A172 (cell line): ENCODE data around the gene TPRG1. TPM values are rescaled to one million over a fixed set of nuclear protein-coding genes. Genes with fewer than 3 reads are reported as not detected.

Source experiments
- DNase-seq: peaks from one replicate; pipeline ENCODE4 v3.0.0-alpha.2; 2015; ENCODE audit warnings: low spot score
- total RNA-seq: library from RNA; depleted of rRNA; stranded (reverse); fragments of >200 nt; shearing (Covaris generic); gene quantifications from 2 replicates; pipeline ENCODE4 v1.2.3, GENCODE V29; 2014; rRNA removed

The TPRG1 gene, protein sequence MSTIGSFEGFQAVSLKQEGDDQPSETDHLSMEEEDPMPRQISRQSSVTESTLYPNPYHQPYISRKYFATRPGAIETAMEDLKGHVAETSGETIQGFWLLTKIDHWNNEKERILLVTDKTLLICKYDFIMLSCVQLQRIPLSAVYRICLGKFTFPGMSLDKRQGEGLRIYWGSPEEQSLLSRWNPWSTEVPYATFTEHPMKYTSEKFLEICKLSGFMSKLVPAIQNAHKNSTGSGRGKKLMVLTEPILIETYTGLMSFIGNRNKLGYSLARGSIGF
- total RNA-seq, result 1.1 and 5.4 TPM in 2 replicates

DNA sequence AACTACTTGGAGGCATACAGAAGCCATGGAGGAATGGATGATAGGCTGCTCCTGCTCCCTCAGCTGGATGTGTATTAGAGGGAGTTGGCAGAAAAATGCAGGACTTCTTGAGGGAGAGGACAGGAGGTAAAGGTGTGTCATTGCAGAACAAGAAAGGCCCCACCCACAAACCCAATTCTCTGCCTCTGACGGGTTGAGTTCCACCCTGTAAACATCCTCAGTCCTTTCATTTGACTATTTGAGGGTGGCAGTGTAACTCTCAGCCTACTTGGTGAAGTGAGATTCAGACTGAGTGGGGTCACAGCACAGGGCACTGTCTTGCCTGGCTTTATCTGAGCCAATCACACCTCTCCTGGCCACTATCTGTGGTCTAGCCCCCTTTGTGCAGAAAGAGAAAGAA is at the start of gene TPRG1:
Gene TPRG1, plus strand, starts transcription at position 265 of the 400 bp plus-strand sequence. CDS start 35,414 bp downstream, outside the sequence.
- DNase-seq, result no peak

DNA sequence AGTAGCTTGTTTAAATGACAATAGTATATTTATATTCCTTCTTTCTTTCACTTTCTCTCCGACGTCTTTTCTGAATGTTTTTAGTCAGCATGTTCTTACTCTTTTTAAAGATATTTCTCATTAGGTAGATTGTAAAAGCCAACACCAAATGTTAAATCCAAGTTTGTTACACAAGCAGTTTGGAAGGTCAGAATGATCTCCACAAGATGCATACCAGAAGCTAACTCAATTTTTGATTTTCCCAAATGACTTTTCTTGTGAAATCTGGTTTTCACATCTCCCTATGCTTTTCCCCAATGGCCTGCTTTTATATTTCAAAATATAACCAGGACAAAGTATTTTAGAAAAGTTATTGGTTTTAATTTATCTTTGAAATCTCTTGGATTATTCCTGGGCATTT is 49.7 kb upstream of the TPRG1 start:
- no peak for DNase-seq

DNA sequence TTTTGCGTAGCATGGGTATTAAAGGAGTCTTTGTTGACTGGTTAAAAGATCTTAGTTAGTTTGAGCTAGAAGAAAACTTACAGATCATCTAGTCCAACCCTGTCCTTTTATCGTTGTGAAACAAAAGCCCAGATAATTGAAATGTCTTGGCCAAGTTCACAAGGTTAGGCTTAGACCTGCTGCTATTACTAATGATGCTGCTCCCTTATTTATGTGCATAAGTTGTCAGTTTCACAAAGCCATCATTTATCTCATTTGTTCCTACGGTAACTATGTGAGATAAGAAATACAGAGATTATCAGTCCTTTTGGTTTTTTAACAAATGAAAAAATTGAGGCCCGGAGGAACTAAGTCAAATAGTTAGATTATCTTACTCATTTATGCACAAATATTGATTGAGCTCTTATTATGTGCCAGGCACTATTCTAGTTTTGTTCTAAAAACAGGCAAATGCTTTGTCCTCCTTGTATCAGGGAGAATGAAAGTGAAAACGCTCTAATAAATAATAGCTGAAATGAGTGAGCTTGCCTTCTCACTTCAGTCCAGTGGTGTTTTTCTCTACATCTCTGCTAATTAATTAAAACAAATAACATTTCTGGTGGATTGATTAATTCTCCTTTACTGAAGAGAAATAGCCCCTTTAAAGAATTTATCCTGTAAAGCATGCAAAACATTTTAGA is 49.1 kb upstream of the TPRG1 start:
- no peak for DNase-seq

DNA sequence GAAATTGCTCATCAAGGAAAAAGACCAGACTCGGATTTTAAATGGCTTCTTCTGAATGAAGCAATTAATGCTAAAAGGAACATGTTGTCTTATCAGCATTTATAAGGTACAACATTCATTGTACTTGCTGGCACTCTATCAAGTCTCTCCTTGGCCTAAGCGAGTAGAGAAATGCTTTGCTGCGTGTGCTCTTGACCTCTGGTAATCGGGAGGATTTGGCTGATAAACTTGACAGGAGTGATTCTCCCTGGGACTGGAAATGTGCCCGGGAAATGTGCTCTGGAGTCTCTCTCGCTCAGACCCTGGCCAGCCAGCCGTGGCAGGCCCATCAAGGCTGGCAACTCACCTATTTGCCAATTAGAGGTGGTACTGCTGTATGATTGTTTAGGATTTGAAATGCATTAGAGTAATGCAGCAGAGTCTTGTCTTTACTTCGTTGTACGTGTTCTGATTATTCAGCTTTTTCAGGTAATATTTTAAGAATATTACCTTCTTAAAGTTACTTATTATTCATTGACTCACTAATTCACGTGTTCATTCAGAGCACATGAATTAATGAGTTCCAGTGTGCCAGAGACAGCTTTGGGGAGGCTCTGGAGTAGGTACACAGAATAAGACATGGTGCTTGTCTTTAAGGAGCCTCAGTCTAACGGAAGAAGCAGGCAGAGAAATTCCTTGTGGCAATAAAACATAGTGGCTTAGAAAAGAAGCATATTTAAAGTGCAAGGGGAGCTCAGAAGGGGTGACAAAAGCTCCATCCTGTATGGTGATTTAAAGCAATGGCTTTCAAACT is 48.0 kb upstream of the TPRG1 start:
- DNase-seq, result no peak

DNA sequence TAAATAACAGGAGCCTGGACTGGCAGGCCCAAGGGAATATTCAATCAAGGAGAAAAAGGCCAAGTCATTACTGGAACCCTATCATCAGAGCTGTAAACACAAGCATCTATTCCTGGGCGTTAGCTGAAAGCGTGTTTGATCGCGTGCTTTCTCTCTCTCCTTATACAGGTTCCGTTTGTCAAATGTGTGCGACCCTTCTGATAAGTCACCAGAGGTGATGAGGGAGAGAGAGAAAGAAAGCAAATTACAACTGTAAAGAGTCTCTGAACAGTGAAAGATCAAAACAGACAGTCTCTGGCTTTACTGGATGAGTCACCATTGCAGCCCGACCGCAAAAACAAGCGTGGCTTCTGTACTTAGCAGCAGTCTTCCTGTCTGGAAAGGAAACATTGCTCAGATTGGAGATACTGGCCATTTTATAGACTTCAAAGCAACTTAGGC is 39.5 kb upstream of the TPRG1 start:
- peak; percentile 93 for DNase-seq

DNA sequence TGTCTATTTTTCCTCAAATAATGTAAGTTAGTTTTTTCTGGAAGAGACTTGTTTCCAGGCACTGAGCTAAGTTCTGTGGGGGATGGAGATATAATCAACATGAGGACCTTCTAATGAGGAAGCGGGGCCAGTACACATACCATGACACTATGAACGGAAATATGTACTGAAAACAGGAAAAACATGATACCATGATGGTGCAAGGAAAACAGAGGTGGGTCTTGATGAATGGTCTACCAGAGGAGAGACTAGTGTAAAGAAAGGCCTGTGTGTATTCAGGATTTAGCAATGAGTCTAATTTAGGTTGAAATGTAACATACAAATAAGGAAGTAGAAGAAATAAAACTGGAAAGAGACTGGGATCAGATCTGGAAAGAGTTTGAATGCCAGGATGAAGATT is 38.9 kb upstream of the TPRG1 start:
- DNase-seq, result no peak

DNA sequence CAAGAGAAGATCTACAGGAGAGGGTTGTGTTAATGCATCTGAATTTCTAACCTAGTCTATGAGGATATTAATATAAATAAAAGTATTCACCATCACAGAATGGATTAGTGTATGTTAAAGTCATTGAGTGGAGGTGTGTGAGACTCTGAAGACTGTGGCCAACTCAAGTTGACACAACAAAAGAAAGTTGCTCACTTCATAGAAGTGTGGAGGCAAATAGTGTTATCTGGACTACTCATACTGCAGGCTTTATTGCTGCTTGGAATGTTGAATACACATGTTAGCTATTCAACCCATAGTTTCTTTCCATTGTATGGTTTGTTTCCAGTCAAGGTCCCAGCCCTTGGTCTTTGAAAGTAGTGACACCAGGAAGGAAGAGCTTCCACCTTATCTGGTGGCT is 38.0 kb upstream of the TPRG1 start:
- no peak for DNase-seq

DNA sequence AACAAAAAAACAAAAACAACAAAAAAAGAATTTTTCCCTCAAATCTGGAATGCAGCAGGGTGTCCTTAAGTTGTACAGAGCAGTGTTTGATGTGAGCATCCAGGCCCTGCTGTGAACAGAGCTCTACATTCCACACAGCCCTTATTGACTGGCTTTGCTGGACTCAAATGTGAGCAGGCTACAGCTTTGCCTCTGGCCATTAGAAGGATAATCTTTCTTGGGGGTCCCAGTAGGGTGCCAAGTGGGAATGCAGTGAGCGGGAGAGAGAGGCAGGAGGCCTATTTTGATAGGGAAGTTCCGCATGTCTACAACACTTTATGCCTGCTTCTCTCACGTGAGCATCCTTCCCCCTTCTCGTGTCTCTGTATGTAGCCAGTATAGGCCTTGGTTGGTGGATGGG is 34.4 kb upstream of the TPRG1 start:
- DNase-seq, result no peak

DNA sequence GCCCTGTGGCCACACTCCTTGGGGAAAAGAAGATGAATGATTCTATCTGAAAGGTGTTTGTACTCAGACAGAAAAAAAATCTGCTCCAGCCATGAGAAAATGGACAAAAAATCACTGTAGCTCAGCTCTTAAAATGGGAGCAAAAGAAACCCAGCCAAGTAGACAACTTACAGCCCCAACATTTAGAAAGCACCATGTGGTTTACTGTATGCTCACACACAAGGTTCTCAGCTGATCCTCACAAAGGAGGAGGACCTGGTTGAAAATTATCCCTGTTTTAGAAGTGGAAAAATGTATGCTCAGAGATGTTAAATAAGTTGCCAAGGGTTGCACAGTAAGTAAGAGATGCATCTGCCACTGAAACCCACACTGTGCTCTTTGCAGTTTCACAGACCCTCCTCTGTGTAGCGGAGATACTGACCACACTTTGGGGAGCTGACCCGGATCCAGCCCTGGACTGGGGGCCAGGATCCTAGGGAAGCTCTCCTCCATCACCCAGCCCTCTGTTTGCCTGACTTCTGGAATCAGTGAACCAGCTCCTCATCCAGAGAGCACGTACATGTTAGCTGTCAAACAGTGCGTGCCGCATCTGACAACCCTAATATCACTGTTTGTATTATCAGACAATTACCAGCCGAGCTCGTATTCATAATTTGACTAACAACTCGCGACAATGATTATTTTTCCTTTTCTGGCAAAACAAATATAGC is 32.7 kb upstream of the TPRG1 start:
- no peak for DNase-seq

DNA sequence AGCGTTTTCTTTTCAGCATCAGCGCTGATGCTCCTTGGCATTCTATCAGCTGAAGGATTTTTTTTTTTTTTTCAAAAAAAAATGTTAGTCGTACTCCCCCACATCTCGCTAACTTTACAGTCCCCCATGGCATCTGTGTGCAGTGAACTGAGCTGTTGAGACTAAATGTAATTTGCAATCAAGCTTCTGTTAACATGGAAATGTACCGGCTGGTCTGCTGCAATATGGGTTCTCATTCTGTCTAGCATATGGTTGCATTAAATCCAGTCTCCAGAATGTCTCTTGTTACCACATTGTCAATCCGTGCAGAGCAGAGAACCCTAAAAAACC is 32.2 kb upstream of the TPRG1 start:
- no peak for DNase-seq

DNA sequence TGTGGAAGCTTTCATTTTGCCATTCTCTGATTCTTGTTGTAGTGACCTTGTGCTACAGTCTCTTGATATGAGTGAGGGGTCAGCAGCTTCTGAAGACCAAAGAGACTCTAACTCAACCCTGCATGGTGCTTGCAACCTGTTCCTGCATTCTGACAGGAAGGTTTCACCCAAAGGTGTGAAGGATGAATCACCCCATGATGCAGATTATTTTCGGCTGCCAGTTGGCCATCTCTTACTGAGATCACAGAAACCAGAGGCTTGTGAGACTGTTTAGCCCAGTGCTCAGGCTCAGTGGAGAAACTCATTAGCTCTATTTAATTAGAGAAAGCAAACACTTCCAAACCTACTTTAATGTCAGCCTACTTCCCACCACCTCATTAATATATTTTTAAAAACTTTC is 29.2 kb upstream of the TPRG1 start:
- no peak for DNase-seq

DNA sequence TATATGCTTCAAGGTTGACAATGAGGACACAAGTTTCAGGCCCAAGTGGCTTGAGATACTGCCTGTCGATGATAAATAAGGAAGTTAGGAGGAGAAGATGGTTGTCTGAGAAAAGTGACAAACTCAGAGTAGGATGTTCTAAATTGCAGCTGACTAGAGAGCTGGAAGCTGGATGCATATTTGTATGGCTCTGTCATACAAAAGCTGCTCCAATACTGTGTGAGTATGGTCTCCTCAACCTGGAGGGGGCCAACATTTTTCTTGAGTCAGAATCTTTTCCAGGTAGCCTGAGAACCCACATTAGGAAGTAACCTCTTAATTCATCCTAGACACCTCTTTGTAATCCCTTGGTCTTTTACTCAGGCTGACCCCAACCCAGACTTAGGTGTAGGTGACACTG is 28.4 kb upstream of the TPRG1 start:
- DNase-seq, result no peak

DNA sequence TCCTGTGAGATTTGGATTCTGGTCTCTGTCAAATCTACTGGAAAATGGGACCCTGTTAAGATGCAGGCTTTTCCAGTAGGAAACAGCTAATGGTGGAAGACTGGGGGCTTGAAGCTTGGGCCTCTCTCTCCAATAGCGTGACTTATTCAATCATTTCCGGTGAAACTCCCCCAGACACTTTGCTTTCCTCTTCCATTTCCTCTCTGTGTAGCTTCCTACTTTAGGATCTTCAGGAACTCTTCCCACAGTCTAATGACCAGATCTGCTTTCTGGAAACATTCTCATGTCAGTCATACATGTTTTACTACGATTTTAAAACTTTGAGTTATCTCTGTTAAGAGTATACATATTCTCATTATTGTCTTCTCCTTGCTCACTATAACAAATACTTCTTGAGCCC is 28.0 kb upstream of the TPRG1 start:
- no peak for DNase-seq

DNA sequence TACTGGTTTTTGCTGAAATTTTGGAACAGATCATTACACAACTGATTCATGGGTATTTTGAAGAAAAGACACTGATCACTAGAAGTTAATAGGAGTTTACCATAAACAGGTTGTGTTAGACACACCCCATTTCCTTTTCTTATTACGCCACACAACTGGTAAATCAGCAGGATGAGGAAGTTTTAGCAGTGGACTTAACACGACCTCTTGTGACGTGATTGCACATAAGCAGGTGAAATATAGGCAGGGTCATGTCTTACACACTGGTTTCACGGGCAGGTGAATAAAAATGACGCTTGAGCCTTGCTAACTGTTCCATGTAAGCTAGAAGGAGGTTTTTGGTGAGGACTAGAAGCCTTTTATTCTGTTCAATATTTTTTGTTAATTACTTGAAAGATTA is 27.1 kb upstream of the TPRG1 start:
- DNase-seq, result peak; percentile 33

DNA sequence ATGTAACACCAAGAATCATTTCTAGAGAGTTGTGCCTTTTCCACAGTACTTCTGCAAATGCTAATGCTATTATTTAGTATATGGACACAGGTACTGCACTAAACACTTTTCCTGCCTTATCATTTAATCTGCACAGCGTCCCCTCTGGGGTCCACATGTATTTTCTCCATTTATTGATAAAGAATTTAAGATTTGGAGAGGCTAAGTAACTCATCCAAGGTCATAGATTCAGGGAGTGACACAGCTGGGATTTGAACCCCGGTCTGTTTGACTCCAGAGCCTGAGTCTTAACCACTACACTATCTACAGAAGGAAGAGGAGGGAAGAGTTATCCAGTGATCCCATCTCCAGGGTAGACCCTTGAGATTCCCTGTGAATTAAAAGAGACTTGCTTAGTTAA is 24.9 kb upstream of the TPRG1 start:
- DNase-seq, result peak; percentile 29

DNA sequence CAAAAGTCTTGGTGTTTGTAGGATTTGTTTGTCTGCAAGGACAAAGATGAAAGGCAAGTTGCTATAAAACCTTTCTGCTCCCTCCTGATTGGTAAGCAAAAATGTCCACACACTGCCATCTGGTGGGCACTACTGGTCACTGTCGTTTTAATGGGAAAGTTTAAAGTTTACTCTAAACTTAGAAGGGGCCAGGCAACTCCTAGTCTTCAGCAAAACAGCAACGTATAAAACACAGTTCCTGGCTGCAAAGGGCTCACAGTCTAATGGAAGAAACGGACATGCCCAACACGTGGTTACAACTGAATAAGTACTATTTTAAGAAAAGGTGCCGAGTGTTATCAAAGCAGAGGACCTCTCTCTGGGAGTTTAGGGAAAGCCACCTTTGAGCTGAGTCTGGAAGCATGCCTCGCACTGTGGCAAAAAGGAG is 23.7 kb upstream of the TPRG1 start:
- DNase-seq, result peak; percentile 71

DNA sequence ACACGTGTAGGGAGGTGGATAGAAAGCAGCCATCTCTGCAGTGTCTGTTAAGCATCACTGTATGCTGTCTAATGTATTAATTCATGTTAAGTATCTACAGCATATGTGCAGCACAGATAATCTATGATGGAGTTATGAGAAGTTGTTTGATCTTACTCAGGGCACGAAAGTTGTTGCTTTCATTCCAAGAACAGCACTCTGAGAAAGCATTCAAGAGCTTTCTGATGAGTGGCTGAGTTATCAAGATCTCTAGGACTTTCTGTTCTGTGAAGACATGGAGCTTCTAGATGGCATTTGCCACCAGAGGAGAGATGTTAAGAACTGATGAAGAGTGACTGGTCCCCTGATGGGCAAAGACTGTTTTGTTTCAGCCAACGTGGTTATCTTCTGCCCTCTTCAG is 22.6 kb upstream of the TPRG1 start:
- no peak for DNase-seq

DNA sequence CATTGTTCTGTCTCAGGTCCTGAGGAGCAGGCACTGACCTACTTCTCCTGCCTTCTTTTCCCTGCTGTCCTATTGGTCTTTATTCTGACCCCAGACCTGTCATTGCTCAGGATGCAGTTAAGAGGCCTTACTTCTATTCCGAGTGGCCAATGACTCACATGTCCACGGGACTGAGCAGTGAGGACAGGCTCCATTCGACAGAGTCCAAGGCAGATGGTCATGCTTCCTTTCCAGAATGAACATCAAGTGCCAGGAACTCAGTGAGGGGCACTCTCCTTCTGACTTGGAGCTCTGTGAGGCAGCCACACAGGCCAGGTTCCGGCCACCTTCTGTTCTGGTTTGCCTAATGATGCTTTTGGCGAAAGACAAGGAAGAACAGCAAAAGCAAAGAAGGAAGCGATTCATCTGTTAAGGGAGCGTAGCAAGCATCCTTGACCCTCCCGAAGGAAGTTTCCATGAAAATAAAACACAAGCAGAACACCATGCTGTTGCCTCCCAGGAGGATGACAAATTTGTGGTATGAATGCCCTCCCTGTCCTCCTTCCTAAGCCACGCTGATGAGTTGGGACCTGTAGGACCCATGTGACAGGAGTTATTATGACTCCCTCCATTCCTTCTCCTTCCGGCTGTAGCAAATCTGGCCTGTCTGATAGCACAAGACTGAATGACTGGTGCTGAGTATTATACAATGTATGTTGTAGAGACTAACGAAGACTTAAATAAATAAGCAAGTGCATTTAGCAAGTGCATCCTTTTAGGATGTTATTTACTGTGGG is 14.4 kb upstream of the TPRG1 start:
- no peak for DNase-seq

DNA sequence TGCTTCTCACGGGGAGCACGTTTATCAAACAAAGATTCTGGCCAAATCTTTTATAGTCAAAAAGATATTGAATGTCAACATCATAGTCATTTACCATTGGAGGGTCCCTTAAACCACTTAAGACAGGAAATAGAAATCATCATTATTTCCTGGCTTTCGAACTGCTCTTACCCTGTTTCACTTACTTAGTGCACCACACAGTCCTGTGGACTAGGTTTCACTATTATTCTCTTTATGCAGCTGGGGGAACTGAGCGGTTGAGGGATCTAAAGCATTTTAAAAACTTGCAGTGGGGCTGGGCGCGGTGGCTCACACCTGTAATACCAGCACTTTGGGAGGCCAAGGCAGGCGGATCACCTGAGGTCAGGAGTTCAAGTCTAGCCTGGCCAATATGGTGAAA is 13.7 kb upstream of the TPRG1 start:
- no peak for DNase-seq

DNA sequence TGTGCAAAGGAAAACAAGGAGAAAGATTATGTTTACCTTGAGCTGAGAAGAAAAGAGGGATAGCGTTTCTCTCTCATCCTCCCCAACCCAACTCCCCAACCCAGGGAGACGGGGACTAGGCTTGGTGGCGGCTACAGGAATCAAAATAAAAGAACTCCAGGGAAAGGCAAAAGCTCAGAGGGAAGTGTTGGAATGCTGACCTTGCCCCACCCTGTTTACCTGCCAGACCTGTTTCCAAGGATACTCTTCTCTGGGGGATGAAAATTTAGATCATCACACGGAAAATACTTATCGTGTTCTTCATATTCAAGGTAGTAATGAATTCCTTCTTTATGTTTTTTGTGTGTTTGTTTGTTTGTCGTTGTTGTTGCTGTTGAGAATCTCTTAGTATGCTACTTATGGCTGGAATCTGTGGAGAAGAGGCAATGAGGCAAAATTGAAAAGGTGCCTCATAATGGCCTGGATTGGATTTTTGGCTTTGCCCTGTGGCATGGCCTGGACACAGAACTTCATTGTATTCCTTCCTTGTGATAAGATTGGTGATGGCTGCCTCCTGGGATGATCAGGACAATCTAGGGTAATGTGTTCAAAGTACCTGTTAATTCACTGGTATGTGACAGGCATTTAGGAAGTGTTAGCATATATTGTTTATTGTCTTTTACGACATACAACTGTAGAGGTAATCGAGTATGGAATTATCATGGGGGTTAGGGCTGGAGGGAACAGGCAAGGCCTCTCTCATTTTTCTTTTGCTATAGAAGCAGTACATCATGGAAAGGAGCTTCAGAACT is 11.1 kb upstream of the TPRG1 start:
- no peak for DNase-seq
